Tibial nerve (tissue), 4 donors: Measurements from ENCODE around the gene AGBL1.

ENCODE experiments used
- EP300 ChIP-seq, 2 donors: sonication (generic); formaldehyde crosslinking; IDR thresholded peaks; one replicate each; pipeline ENCODE4 v1.6.1; 2017; ENCODE audit warnings: antibody characterized with exemption in 2 of 2, mild to moderate bottlenecking in 1 of 2
- POLR2A ChIP-seq, 2 donors: fragments of 450-650 bp; IDR thresholded peaks; one replicate each; pipeline ENCODE4 v1.6.1; 2017; ENCODE audit warnings: antibody characterized with exemption in 2 of 2, mild to moderate bottlenecking in 2 of 2, moderate library complexity in 2 of 2
- TF ChIP-seq, protein P1 (sequence below), 5 experiments: fragments of 200-600 bp in 3 of 5; fragments of 450-650 bp in 2 of 5; sonication (generic) in 3 of 5; IDR thresholded peaks; one replicate each; pipeline ENCODE4 v1.5.1; 2016 to 2019; ENCODE audit warnings: antibody characterized with exemption in 5 of 5, mild to moderate bottlenecking in 3 of 5, moderate library complexity in 2 of 5

- TF ChIP-seq POLR2A (IDR thresholded peaks at IDR 0.05) = no peak
- TF ChIP-seq, protein P1, sequence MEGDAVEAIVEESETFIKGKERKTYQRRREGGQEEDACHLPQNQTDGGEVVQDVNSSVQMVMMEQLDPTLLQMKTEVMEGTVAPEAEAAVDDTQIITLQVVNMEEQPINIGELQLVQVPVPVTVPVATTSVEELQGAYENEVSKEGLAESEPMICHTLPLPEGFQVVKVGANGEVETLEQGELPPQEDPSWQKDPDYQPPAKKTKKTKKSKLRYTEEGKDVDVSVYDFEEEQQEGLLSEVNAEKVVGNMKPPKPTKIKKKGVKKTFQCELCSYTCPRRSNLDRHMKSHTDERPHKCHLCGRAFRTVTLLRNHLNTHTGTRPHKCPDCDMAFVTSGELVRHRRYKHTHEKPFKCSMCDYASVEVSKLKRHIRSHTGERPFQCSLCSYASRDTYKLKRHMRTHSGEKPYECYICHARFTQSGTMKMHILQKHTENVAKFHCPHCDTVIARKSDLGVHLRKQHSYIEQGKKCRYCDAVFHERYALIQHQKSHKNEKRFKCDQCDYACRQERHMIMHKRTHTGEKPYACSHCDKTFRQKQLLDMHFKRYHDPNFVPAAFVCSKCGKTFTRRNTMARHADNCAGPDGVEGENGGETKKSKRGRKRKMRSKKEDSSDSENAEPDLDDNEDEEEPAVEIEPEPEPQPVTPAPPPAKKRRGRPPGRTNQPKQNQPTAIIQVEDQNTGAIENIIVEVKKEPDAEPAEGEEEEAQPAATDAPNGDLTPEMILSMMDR (IDR thresholded peaks at IDR 0.05) = no peak
- TF ChIP-seq EP300 (IDR thresholded peaks at IDR 0.05) = no peak
Measured at GRCh38 chr15:86073281-86073680, 6.4 kb upstream of the AGBL1 start.
